Neuronal stem cell (in vitro differentiated cells): ENCODE measurements around the gene MUS81.

Source experiments
- DNase-seq: peaks from one replicate; pipeline ENCODE4 v3.0.0-alpha.2; 2013; ENCODE audit warnings: low spot score
- H2AFZ ChIP-seq: one replicate; pipeline ENCODE4 v1.6.1; 2013; ENCODE audit warnings: mild to moderate bottlenecking, low read length, inconsistent platforms
- H2AK5ac ChIP-seq: 2 replicates; pipeline ENCODE4 v1.6.1; 2013; ENCODE audit warnings: low read depth, mild to moderate bottlenecking, inconsistent platforms, low read length, moderate library complexity, mixed read lengths
- H2BK120ac ChIP-seq: 2 replicates; pipeline ENCODE4 v1.6.1; 2013; ENCODE audit warnings: low read depth, mild to moderate bottlenecking, inconsistent platforms, low read length, moderate library complexity, mixed read lengths
- H2BK12ac ChIP-seq: one replicate; pipeline ENCODE4 v1.6.1; 2013; ENCODE audit warnings: low read length, inconsistent platforms
- H2BK15ac ChIP-seq: 2 replicates; pipeline ENCODE4 v1.6.1; 2013; ENCODE audit warnings: mild to moderate bottlenecking, low read length, inconsistent platforms, mixed read lengths
- H2BK5ac ChIP-seq: one replicate; pipeline ENCODE4 v1.6.1; 2013; ENCODE audit warnings: inconsistent platforms, mild to moderate bottlenecking, low read length, moderate library complexity
- H3K14ac ChIP-seq: one replicate; pipeline ENCODE4 v1.6.1; 2013; ENCODE audit warnings: low read length, inconsistent platforms
- H3K18ac ChIP-seq: 2 replicates; pipeline ENCODE4 v1.6.1; 2013; ENCODE audit warnings: low read length, inconsistent platforms
- H3K23ac ChIP-seq: 2 replicates; pipeline ENCODE4 v1.6.1; 2013; ENCODE audit warnings: low read depth, mild to moderate bottlenecking, mixed read lengths, low read length, inconsistent platforms; ENCODE audit not compliant: poor library complexity
- H3K27ac ChIP-seq: replicated peaks from 3 replicates; pipeline ENCODE4 v1.5.1; 2013; ENCODE audit warnings: low read length, inconsistent platforms
- H3K27me3 ChIP-seq, 3 experiments: 2 replicates each; pipeline ENCODE4 v1.6.1; 2013; ENCODE audit warnings: low read length in 3 of 3, mild to moderate bottlenecking in 2 of 3, inconsistent platforms in 1 of 3, low read depth in 1 of 3, mixed read lengths in 1 of 3, moderate library complexity in 1 of 3; ENCODE audit not compliant: control insufficient read depth in 3 of 3, insufficient read depth in 3 of 3
- H3K36me3 ChIP-seq, 2 donors: replicated peaks in 1 of 2; 2 replicates each; pipeline ENCODE4 v1.6.1; 2013; ENCODE audit warnings: low read length in 2 of 2; ENCODE audit not compliant: control insufficient read depth in 2 of 2, insufficient read depth in 2 of 2
- H3K4ac ChIP-seq: 2 replicates; pipeline ENCODE4 v1.6.1; 2013; ENCODE audit warnings: inconsistent platforms, mild to moderate bottlenecking, low read length, moderate library complexity
- H3K4me1 ChIP-seq, 2 donors: 1 replicate in 1 of 2; 2 replicates in 1 of 2; pipeline ENCODE4 v1.6.1; 2013; ENCODE audit warnings: low read length in 2 of 2, low read depth in 1 of 2; ENCODE audit not compliant: control insufficient read depth in 2 of 2, insufficient read depth in 1 of 2
- H3K4me2 ChIP-seq: one replicate; pipeline ENCODE4 v1.6.1; 2013; ENCODE audit warnings: mild to moderate bottlenecking, low read length, inconsistent platforms; ENCODE audit not compliant: insufficient read depth, poor library complexity, severe bottlenecking
- H3K4me3 ChIP-seq, 2 donors: 2 replicates each; pipeline ENCODE4 v1.5.1; 2013; ENCODE audit warnings: low read length in 2 of 2, mild to moderate bottlenecking in 2 of 2, inconsistent platforms in 1 of 2, moderate library complexity in 1 of 2
- H3K79me1 ChIP-seq: one replicate; pipeline ENCODE4 v1.6.1; 2013; ENCODE audit warnings: low read depth, mild to moderate bottlenecking, inconsistent platforms, low read length, moderate library complexity
- H3K9ac ChIP-seq: one replicate; pipeline ENCODE4 v1.6.1; 2013; ENCODE audit warnings: mild to moderate bottlenecking, low read depth, low read length, inconsistent platforms; ENCODE audit not compliant: poor library complexity
- H3K9me3 ChIP-seq, 2 donors: replicated peaks in 1 of 2; 2 replicates each; pipeline versions ENCODE3 to v1.6.1; 2013; ENCODE audit warnings: low read length in 2 of 2, mild to moderate bottlenecking in 2 of 2, inconsistent platforms in 1 of 2, low read depth in 1 of 2, mixed read lengths in 1 of 2, moderate library complexity in 1 of 2; ENCODE audit not compliant: control insufficient read depth in 2 of 2, insufficient read depth in 1 of 2
- H4K8ac ChIP-seq: one replicate; pipeline ENCODE4 v1.6.1; 2013; ENCODE audit warnings: low read depth, mild to moderate bottlenecking, inconsistent platforms, low read length, moderate library complexity
- H4K91ac ChIP-seq: one replicate; pipeline ENCODE4 v1.6.1; 2013; ENCODE audit warnings: low read length, low read depth, mild to moderate bottlenecking, inconsistent platforms; ENCODE audit not compliant: poor library complexity
- WGBS, 2 donors: extraction: QIAGEN DNeasy Blood & Tissue Kit; methylation state at CpG; one replicate each; pipeline ENCODE4 v1.1.7; 2013; ENCODE audit warnings: missing lambda C conversion rate in 2 of 2, mixed read lengths in 1 of 2; ENCODE audit not compliant: insufficient read length in 2 of 2, insufficient replicate concordance in 1 of 2; ENCODE audit errors: extremely low coverage in 2 of 2; 5-methylcytosine and 5-hydroxymethylcytosine counted together

MUS81 gene

GRCh38 chr11:65851811-65852507 is 8.3 kb upstream of the MUS81 start:
- H3K9ac ChIP-seq: no peak overlapping the region
- H3K4me3 ChIP-seq: no peak overlapping the region
- H3K36me3 ChIP-seq: peaks cover 51 to 55% of the 10 kb centered on the region in 2 donors
- no peak overlapping the region for H3K4ac ChIP-seq
- peaks cover 6 to 14% of the 10 kb centered on the region in 2 donors for H3K9me3 ChIP-seq
- no peak overlapping the region for H4K91ac ChIP-seq
- no peak overlapping the region for H4K8ac ChIP-seq
- peak overlapping the region; percentile 75 for H3K23ac ChIP-seq
- H3K4me2 ChIP-seq: no peak overlapping the region
- H3K27me3 ChIP-seq: no peaks in the 10 kb centered on the region
- H2BK120ac ChIP-seq: no peak overlapping the region
- H3K27ac ChIP-seq: no peak overlapping the region
- H3K79me1 ChIP-seq: peaks cover 17% of the 10 kb centered on the region
- no peak for DNase-seq
- no peak overlapping the region for H3K18ac ChIP-seq
- WGBS, 2 donors: no CpG with 5 or more reads among the region's 10 CpGs
- peaks cover 4 to 6% of the 10 kb centered on the region in 2 donors for H3K4me1 ChIP-seq
- no peak overlapping the region for H2BK12ac ChIP-seq
- H2BK5ac ChIP-seq: no peak overlapping the region
- H2AK5ac ChIP-seq: no peak overlapping the region
- H2BK15ac ChIP-seq: no peak overlapping the region
- H2AFZ ChIP-seq: no peak overlapping the region
- no peak overlapping the region for H3K14ac ChIP-seq

- H3K27ac ChIP-seq: no peak overlapping the region
- no peaks in the 10 kb centered on the region for H3K27me3 ChIP-seq
- H2BK12ac ChIP-seq: no peak overlapping the region
- peaks cover 23% of the 10 kb centered on the region for H3K79me1 ChIP-seq
- no peak overlapping the region for H3K14ac ChIP-seq
- H3K4me1 ChIP-seq: peaks cover 4 to 6% of the 10 kb centered on the region in 2 donors
- no peak overlapping the region for H3K4me2 ChIP-seq
- no peak overlapping the region for H2BK120ac ChIP-seq
- peaks cover 51 to 55% of the 10 kb centered on the region in 2 donors for H3K36me3 ChIP-seq
- no CpG with 5 or more reads among the region's 33 CpGs for WGBS, 2 donors
- H2BK5ac ChIP-seq: no peak overlapping the region
- H4K91ac ChIP-seq: no peak overlapping the region
- H2AK5ac ChIP-seq: no peak overlapping the region
- H3K9me3 ChIP-seq: peaks cover 6 to 14% of the 10 kb centered on the region in 2 donors
- H2BK15ac ChIP-seq: no peak overlapping the region
- H3K4me3 ChIP-seq: peak overlapping the region in 1 of 2 donors; percentile 53
- H3K9ac ChIP-seq: no peak overlapping the region
- peak overlapping the region; percentile 75 for H3K23ac ChIP-seq
- DNase-seq: no peak
- H2AFZ ChIP-seq: no peak overlapping the region
- no peak overlapping the region for H3K4ac ChIP-seq
- H3K18ac ChIP-seq: no peak overlapping the region
- no peak overlapping the region for H4K8ac ChIP-seq
These were observed 7.6 kb upstream of the MUS81 start for GRCh38 chr11:65852508-65853245.

GRCh38 chr11:65853246-65853979 is 6.8 kb upstream of the MUS81 start:
- no peak overlapping the region for H2BK12ac ChIP-seq

More at GRCh38 chr11:65853246-65853979, 6.8 kb upstream of the MUS81 start:
- no peak overlapping the region for H3K4ac ChIP-seq
- no peak overlapping the region for H2BK15ac ChIP-seq
- no peak overlapping the region for H2BK120ac ChIP-seq
- H2BK5ac ChIP-seq: no peak overlapping the region
- no peak overlapping the region for H3K4me3 ChIP-seq
- no peak overlapping the region for H3K4me2 ChIP-seq
- peaks cover 51 to 55% of the 10 kb centered on the region in 2 donors for H3K36me3 ChIP-seq
- no peak overlapping the region for H3K23ac ChIP-seq
- no peak overlapping the region for H2AFZ ChIP-seq
- DNase-seq: no peak
- H3K27me3 ChIP-seq: no peaks in the 10 kb centered on the region
- H3K27ac ChIP-seq: no peak overlapping the region
- no peak overlapping the region for H2AK5ac ChIP-seq
- peaks cover 23% of the 10 kb centered on the region for H3K79me1 ChIP-seq
- no peak overlapping the region for H3K9ac ChIP-seq
- WGBS, 2 donors: no CpG with 5 or more reads among the region's 6 CpGs
- H3K18ac ChIP-seq: no peak overlapping the region
- H4K8ac ChIP-seq: no peak overlapping the region
- H3K14ac ChIP-seq: no peak overlapping the region
- H3K4me1 ChIP-seq: peaks cover 4 to 6% of the 10 kb centered on the region in 2 donors
- no peak overlapping the region for H4K91ac ChIP-seq
- peaks cover 6 to 14% of the 10 kb centered on the region in 2 donors for H3K9me3 ChIP-seq
